Mesenchymal stem cell (in vitro differentiated cells and primary cell): ENCODE measurements around the gene C20orf141.

ENCODE experiments used
- DNase-seq: peaks from one replicate; pipeline ENCODE4 v3.0.0-alpha.2; 2013
- H2AFZ ChIP-seq: one replicate; pipeline ENCODE4 v1.6.1; 2013; ENCODE audit warnings: low read depth, mild to moderate bottlenecking, control low read depth, inconsistent platforms, low read length, moderate library complexity
- H2AK5ac ChIP-seq: 2 replicates; pipeline ENCODE4 v1.6.1; 2013; ENCODE audit warnings: low read length, moderate library complexity, mild to moderate bottlenecking, inconsistent platforms; ENCODE audit not compliant: severe bottlenecking
- H2BK120ac ChIP-seq: one replicate; pipeline ENCODE4 v1.6.1; 2013; ENCODE audit warnings: low read depth, mild to moderate bottlenecking, inconsistent platforms, low read length, moderate library complexity
- H2BK12ac ChIP-seq, 2 experiments: one replicate each; pipeline ENCODE4 v1.6.1; 2013; ENCODE audit warnings: inconsistent platforms in 2 of 2, low read length in 2 of 2, mild to moderate bottlenecking in 2 of 2, moderate library complexity in 2 of 2, control low read depth in 1 of 2
- H2BK15ac ChIP-seq: one replicate; pipeline ENCODE4 v1.6.1; 2013; ENCODE audit warnings: mild to moderate bottlenecking, low read depth, inconsistent platforms; ENCODE audit not compliant: poor library complexity, severe bottlenecking
- H2BK5ac ChIP-seq: 2 replicates; pipeline ENCODE4 v1.6.1; 2013; ENCODE audit warnings: low read depth, mild to moderate bottlenecking, low read length, control low read depth, inconsistent platforms; ENCODE audit not compliant: poor library complexity, severe bottlenecking
- H3K14ac ChIP-seq, 2 experiments: one replicate each; pipeline ENCODE4 v1.6.1; 2013; ENCODE audit warnings: inconsistent platforms in 2 of 2, low read length in 2 of 2, control low read depth in 1 of 2, mild to moderate bottlenecking in 1 of 2, moderate library complexity in 1 of 2
- H3K18ac ChIP-seq, 2 experiments: one replicate each; pipeline ENCODE4 v1.6.1; 2013; ENCODE audit warnings: inconsistent platforms in 2 of 2, low read length in 2 of 2, control low read depth in 1 of 2, low read depth in 1 of 2, mild to moderate bottlenecking in 1 of 2
- H3K23ac ChIP-seq, 2 experiments: one replicate each; pipeline ENCODE4 v1.6.1; 2013; ENCODE audit warnings: inconsistent platforms in 2 of 2, low read length in 2 of 2, mild to moderate bottlenecking in 2 of 2, moderate library complexity in 2 of 2, control low read depth in 1 of 2
- H3K27ac ChIP-seq: 2 replicates; pipeline ENCODE4 v1.5.1; 2013; ENCODE audit warnings: mild to moderate bottlenecking, moderate library complexity, low read length, control low read depth, inconsistent platforms; ENCODE audit not compliant: poor library complexity, severe bottlenecking
- H3K27me3 ChIP-seq, 2 experiments: 2 replicates each; pipeline versions ENCODE4 v1.6.1 to v1.7.0; 2013; ENCODE audit warnings: low read length in 2 of 2, mild to moderate bottlenecking in 2 of 2, moderate library complexity in 2 of 2, control low read depth in 1 of 2, inconsistent platforms in 1 of 2; ENCODE audit not compliant: control insufficient read depth in 1 of 2, insufficient read depth in 1 of 2
- H3K36me3 ChIP-seq, 2 experiments: 2 replicates each; pipeline versions ENCODE4 v1.6.1 to v1.7.0; 2013; ENCODE audit warnings: low read length in 2 of 2, control low read depth in 1 of 2, inconsistent platforms in 1 of 2, low read depth in 1 of 2, mild to moderate bottlenecking in 1 of 2; ENCODE audit not compliant: insufficient read depth in 2 of 2, control insufficient read depth in 1 of 2
- H3K4ac ChIP-seq, 2 experiments: one replicate each; pipeline ENCODE4 v1.6.1; 2013; ENCODE audit warnings: inconsistent platforms in 2 of 2, low read length in 2 of 2, mild to moderate bottlenecking in 2 of 2, moderate library complexity in 2 of 2, control low read depth in 1 of 2, low read depth in 1 of 2
- H3K4me1 ChIP-seq: 2 replicates; pipeline ENCODE4 v1.6.1; 2013; ENCODE audit warnings: low read depth, low read length, control low read depth; ENCODE audit not compliant: control insufficient read depth, insufficient read depth
- H3K4me2 ChIP-seq: 2 replicates; pipeline ENCODE4 v1.6.1; 2013; ENCODE audit warnings: low read length, mild to moderate bottlenecking, inconsistent platforms; ENCODE audit not compliant: poor library complexity, severe bottlenecking
- H3K4me3 ChIP-seq, 2 experiments: 2 replicates each; pipeline versions ENCODE4 v1.5.1 to v1.7.0; 2013; ENCODE audit warnings: low read length in 2 of 2, mild to moderate bottlenecking in 2 of 2, control low read depth in 1 of 2, low read depth in 1 of 2; ENCODE audit not compliant: insufficient read depth in 1 of 2
- H3K79me1 ChIP-seq: replicated peaks from 2 replicates; pipeline ENCODE4 v1.6.1; 2013; ENCODE audit warnings: mild to moderate bottlenecking, control low read depth, low read length, inconsistent platforms; ENCODE audit not compliant: poor library complexity, severe bottlenecking
- H3K9ac ChIP-seq: 2 replicates; pipeline ENCODE4 v1.7.0; 2013; ENCODE audit warnings: mild to moderate bottlenecking, low read length, moderate library complexity
- H3K9me3 ChIP-seq: 2 replicates; pipeline ENCODE4 v1.7.0; 2013; ENCODE audit warnings: mild to moderate bottlenecking, low read length; ENCODE audit not compliant: control insufficient read depth
- H4K8ac ChIP-seq: one replicate; pipeline ENCODE4 v1.6.1; 2013; ENCODE audit warnings: inconsistent platforms, mild to moderate bottlenecking, low read length, moderate library complexity
- H4K91ac ChIP-seq: one replicate; pipeline ENCODE4 v1.6.1; 2013; ENCODE audit warnings: mild to moderate bottlenecking, low read length, inconsistent platforms
- WGBS: methylation state at CpG from one replicate; pipeline ENCODE4 v1.1.7; 2013; ENCODE audit warnings: mixed read lengths; 5-methylcytosine and 5-hydroxymethylcytosine counted together

Gene C20orf141

GRCh38 chr20:2817891-2818595 lies 3.3 kb downstream of the C20orf141 start:
- H2BK5ac ChIP-seq: no peak overlapping the region
- H3K79me1 ChIP-seq: no peaks in the 10 kb centered on the region
- no peak overlapping the region for H3K14ac ChIP-seq
- no peak overlapping the region for H2BK120ac ChIP-seq
- no peak overlapping the region for H2BK15ac ChIP-seq
- no peak overlapping the region for H4K8ac ChIP-seq
- H3K4me3 ChIP-seq: no peak overlapping the region
- H3K4ac ChIP-seq: no peak overlapping the region
- peaks cover 0 to 15% of the 10 kb centered on the region in 2 experiments for H3K27me3 ChIP-seq
- no peak for DNase-seq
- H2BK12ac ChIP-seq: no peak overlapping the region
- H3K9ac ChIP-seq: no peak overlapping the region
- no peak overlapping the region for H2AK5ac ChIP-seq
- no peak overlapping the region for H3K23ac ChIP-seq
- no peaks in the 10 kb centered on the region for H3K9me3 ChIP-seq
- peaks cover 40% of the 10 kb centered on the region for H3K4me1 ChIP-seq
- no peak overlapping the region for H2AFZ ChIP-seq
- H3K27ac ChIP-seq: no peak overlapping the region
- H3K36me3 ChIP-seq: no peaks in the 10 kb centered on the region
- H4K91ac ChIP-seq: no peak overlapping the region
- H3K18ac ChIP-seq: no peak overlapping the region
- WGBS: 93% methylated on average over 7 of the region's 7 CpGs
- no peak overlapping the region for H3K4me2 ChIP-seq

GRCh38 chr20:2820084-2820895 lies 5.5 kb downstream of the C20orf141 start:
- H3K9ac ChIP-seq: peak overlapping the region; percentile 49
- no peak overlapping the region for H2BK120ac ChIP-seq
- no peak overlapping the region for H3K23ac ChIP-seq
- peak overlapping the region; percentile 60 for H2BK15ac ChIP-seq
- no peaks in the 10 kb centered on the region for H3K79me1 ChIP-seq
- H2AFZ ChIP-seq: peak overlapping the region; percentile 18
- H3K4me2 ChIP-seq: peak overlapping the region; percentile 65
- H4K91ac ChIP-seq: no peak overlapping the region
- H3K27ac ChIP-seq: no peak overlapping the region
- no peaks in the 10 kb centered on the region for H3K36me3 ChIP-seq
- H2AK5ac ChIP-seq: no peak overlapping the region
- H3K27me3 ChIP-seq: peaks cover 0 to 15% of the 10 kb centered on the region in 2 experiments
- H2BK12ac ChIP-seq: peak overlapping the region in 1 of 2 experiments; percentile 88
- peak overlapping the region; percentile 57 for H4K8ac ChIP-seq
- peak overlapping the region in 1 of 2 experiments; percentile 77 for H3K14ac ChIP-seq
- H3K4me3 ChIP-seq: peak overlapping the region in 1 of 2 experiments; percentile 5
- H3K4me1 ChIP-seq: peaks cover 28% of the 10 kb centered on the region
- no peaks in the 10 kb centered on the region for H3K9me3 ChIP-seq
- H2BK5ac ChIP-seq: no peak overlapping the region
- H3K18ac ChIP-seq: peak overlapping the region; percentile 33 to 60
- no peak for DNase-seq
- peak overlapping the region in 1 of 2 experiments; percentile 43 for H3K4ac ChIP-seq
- WGBS: 39% methylated on average over 31 of the region's 32 CpGs

- no peak overlapping the region for H2AK5ac ChIP-seq
- H3K27me3 ChIP-seq: peaks cover 0 to 16% of the 10 kb centered on the region in 2 experiments
- no peaks in the 10 kb centered on the region for H3K9me3 ChIP-seq
- DNase-seq: no peak
- H2BK12ac ChIP-seq: peak overlapping the region; percentile 49 to 88
- H2AFZ ChIP-seq: no peak overlapping the region
- H2BK15ac ChIP-seq: no peak overlapping the region
- no peak overlapping the region for H2BK5ac ChIP-seq
- no peaks in the 10 kb centered on the region for H3K36me3 ChIP-seq
- peak overlapping the region in 1 of 2 experiments; percentile 53 for H3K4me3 ChIP-seq
- peak overlapping the region in 1 of 2 experiments; percentile 21 for H3K18ac ChIP-seq
- peak overlapping the region; percentile 26 to 54 for H3K4ac ChIP-seq
- H4K91ac ChIP-seq: peak overlapping the region; percentile 64
- no peak overlapping the region for H2BK120ac ChIP-seq
- H3K4me1 ChIP-seq: peaks cover 22% of the 10 kb centered on the region
- H3K27ac ChIP-seq: no peak overlapping the region
- H3K23ac ChIP-seq: no peak overlapping the region
- H3K14ac ChIP-seq: peak overlapping the region in 1 of 2 experiments; percentile 78
- H3K4me2 ChIP-seq: no peak overlapping the region
- 59% methylated on average over 58 of the region's 68 CpGs for WGBS
- no peak overlapping the region for H4K8ac ChIP-seq
- H3K9ac ChIP-seq: peak overlapping the region; percentile 36
- H3K79me1 ChIP-seq: no peaks in the 10 kb centered on the region
Measured at GRCh38 chr20:2820896-2821869, 6.4 kb downstream of the C20orf141 start.
